KBM-7 (cell line): ENCODE measurements around the gene OS9.

ENCODE experiments used
- DNase-seq: peaks from one replicate; pipeline ENCODE4 v3.0.0-alpha.2; 2015
- in situ Hi-C: fragments of 300-500 bp; cut with MboI; formaldehyde crosslinking; loops from 2 replicates; pipeline ENCODE4 v1.14.3; 2020; ENCODE audit warnings: low sequenced_read_pairs, low pct_unique_long_range_greater_than_20kb, mixed read lengths

Gene OS9

DNA sequence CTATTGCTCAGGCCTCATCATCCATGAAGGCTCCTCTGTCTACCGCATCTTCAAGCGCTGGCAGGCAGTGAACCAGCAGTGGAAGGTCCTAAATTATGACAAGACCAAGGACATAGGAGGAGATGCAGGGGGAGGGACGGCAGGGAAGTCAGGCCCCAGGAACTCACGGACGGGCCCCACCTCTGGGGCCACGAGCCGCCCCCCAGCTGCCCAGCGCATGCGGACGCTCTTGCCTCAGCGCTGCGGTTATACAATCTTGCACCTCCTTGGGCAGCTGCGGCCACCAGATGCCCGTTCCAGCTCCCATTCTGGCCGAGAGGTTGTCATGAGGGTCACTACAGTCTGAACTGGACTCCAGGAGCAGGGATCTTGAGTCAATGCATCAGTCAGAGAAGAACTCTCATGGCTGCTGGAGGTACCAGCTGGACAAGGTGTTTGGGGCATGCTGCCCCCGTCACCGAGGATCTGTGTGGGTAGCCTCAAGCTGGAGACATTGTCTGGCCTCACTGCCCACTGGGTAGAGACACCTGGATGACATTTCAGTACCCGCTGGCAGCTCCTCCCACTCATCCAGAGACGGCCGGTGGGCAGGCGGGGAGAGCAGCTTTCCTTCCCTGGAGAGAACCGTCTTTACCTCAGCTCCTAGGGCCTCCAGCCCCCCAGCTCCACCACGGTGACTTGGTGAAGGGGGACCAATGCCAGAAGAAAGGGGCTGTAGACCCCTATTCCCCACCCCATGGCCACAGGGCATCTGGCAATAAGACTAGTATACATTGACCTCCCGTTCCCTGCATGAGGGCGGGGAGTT lies 64.8 kb downstream of the OS9 start:
- in situ Hi-C loops = no loop called here
- DNase-seq = no peak

DNA sequence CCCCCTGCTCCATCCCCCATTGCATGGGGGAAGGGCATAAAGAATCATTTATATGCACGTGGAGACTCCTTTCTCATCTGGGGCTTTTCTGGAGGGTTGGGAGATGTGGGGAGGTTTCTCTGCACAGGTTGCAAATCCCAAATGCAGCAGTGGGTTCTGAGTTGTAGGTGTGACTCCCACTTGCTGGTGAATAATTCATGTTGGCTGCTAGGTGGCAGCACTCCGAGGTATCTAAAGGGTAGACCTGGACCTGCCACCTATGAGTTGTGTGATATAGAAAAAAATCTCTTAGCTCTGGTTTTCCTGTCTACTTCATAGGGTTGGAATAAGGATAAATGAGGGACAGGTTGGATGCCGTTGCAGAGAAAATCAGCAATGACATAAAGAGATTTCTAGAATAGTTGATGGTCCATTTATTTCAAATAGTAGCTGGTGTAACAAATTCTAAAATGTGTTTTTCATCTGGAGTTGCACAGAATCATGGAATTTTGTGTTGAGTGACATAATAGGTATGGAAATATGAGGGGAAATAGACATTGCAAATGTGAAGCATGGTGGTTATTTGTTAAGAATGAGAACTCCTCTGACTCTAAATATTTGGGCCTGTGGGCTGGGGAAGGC lies 65.5 kb downstream of the OS9 start:
- peak; percentile 34 for DNase-seq
- in situ Hi-C loops = no loop called here

- no peak for DNase-seq
- in situ Hi-C loops = no loop called here
Measured at GRCh38 chr12:57760347-57760982, 66.5 kb downstream of the OS9 start.

GRCh38 chr12:57761391-57761998 lies 67.6 kb downstream of the OS9 start:
- in situ Hi-C loops = no loop called here
- no peak for DNase-seq

DNA sequence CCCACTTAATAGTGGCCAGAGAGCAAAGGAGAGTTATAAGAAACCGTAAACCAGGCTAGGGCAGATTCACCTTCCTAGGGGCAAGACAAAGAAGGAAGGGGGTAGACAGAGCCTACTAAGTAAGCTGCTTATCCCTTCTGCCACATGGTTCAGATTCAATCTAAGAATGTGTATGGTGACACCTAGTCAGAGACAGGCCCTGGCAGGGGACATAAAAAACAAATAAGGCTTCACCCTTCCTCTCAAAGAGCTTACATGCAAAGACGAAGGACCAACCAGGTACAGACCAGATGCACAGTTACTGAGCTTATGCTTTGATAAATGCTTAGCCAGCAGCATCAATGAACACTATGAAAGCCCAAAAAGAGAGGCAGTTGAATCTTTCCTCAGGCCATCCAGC lies 68.5 kb downstream of the OS9 start:
- DNase-seq = no peak
- in situ Hi-C loops = no loop called here

DNA sequence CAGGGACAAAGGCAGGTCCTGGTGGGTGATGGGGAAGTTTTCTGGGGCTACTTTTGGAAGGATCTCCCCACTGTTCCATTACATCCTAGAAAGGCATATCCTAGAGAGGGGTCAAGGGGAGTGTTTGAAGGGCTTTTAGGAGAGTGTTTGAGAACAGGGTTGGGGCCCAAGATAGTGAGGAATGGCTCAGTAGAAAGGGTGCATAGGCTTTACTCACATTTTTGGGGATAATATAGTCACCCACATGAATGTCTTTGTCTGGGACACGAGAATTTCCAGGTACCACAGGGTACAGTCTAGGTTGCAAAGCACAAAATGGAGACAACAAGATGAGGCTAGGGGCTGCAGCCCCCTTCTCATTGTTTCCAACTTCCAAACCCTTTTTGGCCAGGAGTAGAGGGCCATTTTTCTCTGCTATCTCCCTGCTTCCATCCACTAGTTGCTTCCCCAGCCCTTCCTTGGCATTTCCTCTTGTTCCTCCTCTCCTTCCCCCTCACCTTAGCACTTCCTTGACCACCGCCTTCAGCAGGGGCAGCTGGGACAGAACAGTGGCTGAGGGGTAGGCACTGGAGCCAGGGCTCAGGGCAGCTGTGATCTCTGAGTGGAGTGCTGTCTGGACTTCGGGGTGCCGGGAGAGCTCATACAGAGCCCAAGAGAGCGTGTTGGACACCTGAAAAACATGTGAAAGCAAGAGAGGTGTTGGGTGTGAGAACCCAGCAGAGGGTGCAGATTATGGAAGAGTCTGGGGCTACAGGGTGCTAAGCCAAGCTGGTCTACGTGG lies 70.1 kb downstream of the OS9 start:
- DNase-seq = no peak
- in situ Hi-C loops = no loop called here

DNA sequence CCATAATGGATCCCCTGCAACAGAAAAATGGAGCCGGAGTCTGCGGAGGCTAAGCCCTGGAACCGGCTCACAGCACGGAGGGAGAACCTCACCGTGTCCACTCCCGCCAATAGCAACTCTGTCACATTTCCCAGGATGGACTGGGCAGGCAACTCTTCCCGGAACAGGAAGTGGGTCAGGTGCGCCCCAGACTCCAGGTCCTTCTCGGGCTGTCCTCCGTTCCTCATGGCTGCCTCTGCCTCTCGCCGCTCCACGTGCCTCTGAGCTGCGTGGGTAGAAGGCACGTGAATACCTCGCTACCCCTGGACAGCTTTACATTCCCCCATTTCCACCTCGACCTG lies 70.7 kb downstream of the OS9 start:
- in situ Hi-C loops = no loop called here
- DNase-seq = no peak

GRCh38 chr12:57765003-57765697 lies 71.2 kb downstream of the OS9 start:
- in situ Hi-C loops = no loop called here
- peak; percentile 45 for DNase-seq

DNA sequence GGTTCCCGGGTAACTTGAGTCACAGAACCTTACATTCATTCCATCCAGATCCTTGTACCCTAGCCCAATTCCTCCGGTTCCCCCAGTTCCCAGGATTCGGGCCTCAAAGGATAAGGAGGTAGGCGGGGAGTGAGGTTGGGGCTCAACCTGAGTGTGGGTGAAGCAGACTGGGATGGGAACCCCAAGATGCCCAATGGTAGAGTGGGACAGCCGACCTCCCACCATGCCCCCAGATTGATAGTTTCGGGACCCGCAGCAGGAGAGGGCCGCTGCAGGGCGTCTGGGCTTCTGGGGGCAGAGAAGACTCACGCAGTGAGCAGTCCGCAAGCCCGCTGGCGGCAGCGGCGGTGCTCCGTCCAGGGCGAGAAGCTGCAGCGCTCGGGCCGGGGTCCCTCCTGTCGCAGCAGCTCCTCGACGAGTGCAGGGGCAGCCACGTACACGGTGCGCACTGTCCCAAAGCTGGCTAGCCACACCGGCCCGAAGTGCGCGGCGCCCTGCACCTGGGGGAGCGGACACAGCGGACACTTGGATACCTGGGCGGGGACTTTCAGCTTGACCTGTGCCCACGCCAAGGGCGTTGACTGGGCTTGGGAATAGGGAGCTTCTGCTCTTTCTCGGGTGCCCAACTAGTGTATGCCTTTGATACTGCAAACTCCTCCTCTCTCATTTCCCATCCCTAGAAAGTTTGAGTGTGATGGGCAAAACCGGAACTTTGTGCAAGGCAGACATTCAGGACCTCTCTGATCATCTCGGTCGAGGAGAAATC lies 71.9 kb downstream of the OS9 start:
- no peak for DNase-seq
- in situ Hi-C loops = no loop called here

GRCh38 chr12:57766464-57767304 lies 72.8 kb downstream of the OS9 start, which contains the start of gene CYP27B1:
TSS of gene CYP27B1 (minus strand) at chr12:57767078. CDS start at chr12:57767041, 37 bp downstream.
- in situ Hi-C loops = no loop called here
- DNase-seq = no peak

DNA sequence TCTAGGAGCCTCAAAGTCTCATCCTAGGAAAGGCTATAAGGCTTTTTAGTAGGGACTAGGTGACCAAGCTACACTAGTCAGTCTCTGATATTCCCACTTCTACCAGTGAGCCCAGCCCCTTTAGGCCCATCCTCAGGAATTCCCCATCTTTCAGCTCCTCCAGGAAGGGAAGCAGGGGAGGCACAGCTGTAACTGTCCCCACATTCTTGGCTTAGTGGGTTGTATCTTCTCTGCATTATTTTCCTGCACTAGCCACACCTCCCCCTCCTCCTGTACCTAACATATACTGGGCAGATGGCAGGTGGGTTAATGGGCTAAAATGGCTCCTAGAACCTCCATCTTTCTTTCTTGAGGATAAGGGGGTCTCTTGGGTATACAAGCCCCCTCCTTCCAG lies 73.4 kb downstream of the OS9 start:
- DNase-seq = no peak
- in situ Hi-C loops = no loop called here

DNA sequence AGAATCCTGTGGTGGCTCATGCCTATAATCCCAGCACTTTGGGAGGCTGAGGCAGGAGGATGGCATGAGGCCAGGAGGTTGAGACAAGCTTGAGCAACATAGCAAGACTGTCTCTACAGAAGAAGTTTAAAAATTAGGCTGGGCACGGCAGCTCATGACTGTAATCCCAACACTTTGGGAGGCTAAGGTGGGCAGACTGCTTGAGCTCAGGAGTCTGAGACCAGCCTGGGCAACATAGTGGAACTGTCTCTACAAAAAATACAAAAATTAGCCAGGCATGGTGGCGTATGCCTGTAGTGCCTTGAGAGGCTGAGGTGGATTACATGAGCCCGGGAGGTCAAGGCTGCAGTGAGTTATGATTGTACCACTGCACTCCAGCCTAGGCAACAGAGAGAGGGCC lies 73.9 kb downstream of the OS9 start:
- no peak for DNase-seq
- in situ Hi-C loops = no loop called here

DNA sequence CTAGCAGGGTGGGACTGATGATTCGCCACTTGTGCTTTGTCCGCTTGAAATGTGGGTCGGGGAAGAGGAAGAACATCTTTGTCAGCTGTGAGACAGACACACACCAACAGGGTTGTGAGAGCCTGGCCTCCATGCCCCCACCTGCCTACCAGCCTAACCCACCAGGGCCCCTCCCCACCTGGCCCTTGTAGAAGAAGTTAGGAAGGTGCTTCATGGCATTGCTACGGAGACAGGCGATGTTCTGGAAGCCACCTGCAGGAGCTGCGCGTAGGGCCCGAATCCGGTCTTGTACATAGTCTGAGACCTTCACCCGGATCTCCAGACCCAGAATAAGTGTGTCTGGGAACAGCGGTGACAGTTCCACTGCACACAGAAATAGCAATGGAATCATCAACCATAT lies 75.7 kb downstream of the OS9 start:
- no peak for DNase-seq
- in situ Hi-C loops = no loop called here

GRCh38 chr12:57770734-57771133 lies 76.8 kb downstream of the OS9 start:
- no peak for DNase-seq
- in situ Hi-C loops = no loop called here
